ENCODE results near the gene ORM2. TPM values are rescaled to one million over a fixed set of nuclear protein-coding genes. Genes with fewer than 3 reads are reported as not detected.

The ORM2 gene
- total and polyA plus RNA-seq, 7 donors, result 0.38 TPM; not detected in 6

GRCh38 chr9:114366334-114367128 lies 36.9 kb downstream of the ORM2 start:
- H3K27ac ChIP-seq, result peak overlapping the region in 3 of 4 donors; percentile 9 to 58 (median 25)
- intact Hi-C loops (cut with DNase I), result no loop called here
- H3K27me3 ChIP-seq, result no peaks in the 10 kb centered on the region
- peaks cover 12 to 55% (median 18%) of the 10 kb centered on the region in 4 donors for H3K36me3 ChIP-seq
- peaks cover 0 to 8% (median 0%) of the 10 kb centered on the region in 4 donors for H3K4me1 ChIP-seq
- peak in 1 of 4 donors; percentile 24 for TF ChIP-seq POLR2AphosphoS5 (IDR thresholded peaks at IDR 0.05)
- TF ChIP-seq POLR2A (IDR thresholded peaks at IDR 0.05), result no peak
- DNase-seq, result no peak
- no peak overlapping the region for H3K4me3 ChIP-seq
- H3K9me3 ChIP-seq, result no peaks in the 10 kb centered on the region
- WGBS, 2 donors, result 15 to 20% methylated on average over 10 of the region's 10 CpGs

GRCh38 chr9:114367366-114367765 lies 37.7 kb downstream of the ORM2 start:
- TF ChIP-seq CTCF (IDR thresholded peaks at IDR 0.05), result no peak
- no peak for TF ChIP-seq POLR2AphosphoS5 (IDR thresholded peaks at IDR 0.05)
- WGBS, 2 donors, result 79 to 81% methylated on average over 6 of the region's 6 CpGs
- no peak for DNase-seq
- Histone ChIP-seq H3K9me3 (no peaks in the 10 kb centered on the region), H3K4me3 (no peak overlapping the region), H3K27me3 (no peaks in the 10 kb centered on the region), H3K27ac (peak overlapping the region; percentile 9 to 49 (median 32)), H3K36me3 (peaks cover 4 to 47% (median 10%) of the 10 kb centered on the region in 4 donors), H3K4me1 (peaks cover 0 to 17% (median 5%) of the 10 kb centered on the region in 4 donors)
- intact Hi-C loops (cut with DNase I), result no loop called here

- intact Hi-C loops (cut with DNase I), result no loop called here
- H3K9me3 ChIP-seq, result no peaks in the 10 kb centered on the region
- no peaks in the 10 kb centered on the region for H3K27me3 ChIP-seq
- H3K36me3 ChIP-seq, result peaks cover 4 to 44% (median 7%) of the 10 kb centered on the region in 4 donors
- WGBS, 2 donors, result 88 to 89% methylated on average over 14 of the region's 14 CpGs
- H3K4me1 ChIP-seq, result peaks cover 0 to 23% (median 11%) of the 10 kb centered on the region in 4 donors
- H3K4me3 ChIP-seq, result no peak overlapping the region
- H3K27ac ChIP-seq, result peak overlapping the region in 2 of 4 donors; percentile 33 to 49
- no peak for DNase-seq
- TF ChIP-seq POLR2AphosphoS5 (IDR thresholded peaks at IDR 0.05), result no peak
- TF ChIP-seq EP300 (IDR thresholded peaks at IDR 0.05), result no peak
- TF ChIP-seq CTCF (IDR thresholded peaks at IDR 0.05), result no peak
- TF ChIP-seq POLR2A (IDR thresholded peaks at IDR 0.05), result no peak
These were observed 38.3 kb downstream of the ORM2 start for GRCh38 chr9:114367772-114368569.

- DNase-seq, result no peak
- 94 to 96% methylated on average over 9 of the region's 9 CpGs for WGBS, 2 donors
- intact Hi-C loops (cut with DNase I), result no loop called here
- H3K4me3 ChIP-seq, result no peak overlapping the region
- peaks cover 0 to 26% (median 12%) of the 10 kb centered on the region in 4 donors for H3K4me1 ChIP-seq
- H3K27me3 ChIP-seq, result no peaks in the 10 kb centered on the region
- TF ChIP-seq POLR2A (IDR thresholded peaks at IDR 0.05) (no peak), CTCF (IDR thresholded peaks at IDR 0.05) (no peak), POLR2AphosphoS5 (IDR thresholded peaks at IDR 0.05) (no peak), EP300 (IDR thresholded peaks at IDR 0.05) (no peak)
- H3K36me3 ChIP-seq, result peaks cover 2 to 45% (median 8%) of the 10 kb centered on the region in 4 donors
- no peaks in the 10 kb centered on the region for H3K9me3 ChIP-seq
- no peak overlapping the region for H3K27ac ChIP-seq
These were observed 39.8 kb downstream of the ORM2 start for GRCh38 chr9:114369216-114370130.

Measured in sigmoid colon (tissue), 7 donors.